GM12891 (cell line): Measurements from ENCODE around the gene HTD2.

Experiments used
- DNase-seq: peaks from one replicate; pipeline ENCODE4 v3.0.0; 2011; ENCODE audit warnings: low spot score; ENCODE audit not compliant: insufficient read length
- FAIRE-seq: peaks from 2 replicates; lab custom pipeline; 2011; peaks lifted over from hg19 to GRCh38; lab: Jason Lieb, UNC
- PAX5 ChIP-seq: IDR thresholded peaks from 2 replicates; pipeline ENCODE4 v1.6.1; 2011; ENCODE audit warnings: low read length, moderate library complexity, mild to moderate bottlenecking; ENCODE audit not compliant: insufficient read depth, severe bottlenecking
- POLR2A ChIP-seq: IDR thresholded peaks from 2 replicates; pipeline ENCODE4 v1.6.1; 2011; ENCODE audit warnings: low read depth, low read length, control low read depth
- POLR2AphosphoS5 ChIP-seq: IDR thresholded peaks from 2 replicates; pipeline ENCODE4 v1.6.1; 2011; ENCODE audit warnings: low read depth, low read length, control low read depth
- POU2F2 ChIP-seq: IDR thresholded peaks from 2 replicates; pipeline ENCODE4 v1.6.1; 2011; ENCODE audit warnings: low read depth, mild to moderate bottlenecking, control low read depth, low read length, moderate library complexity
- SPI1 ChIP-seq: IDR thresholded peaks from 2 replicates; pipeline ENCODE4 v1.6.1; 2011; ENCODE audit warnings: low read depth, low read length, control low read depth
- TAF1 ChIP-seq: IDR thresholded peaks from 2 replicates; pipeline ENCODE4 v1.6.1; 2011; ENCODE audit warnings: low read depth, low read length, control low read depth

The HTD2 gene

GRCh38 chr3:58322793-58323192 lies 16.5 kb downstream of the HTD2 start:
- TF ChIP-seq POLR2AphosphoS5: no peak
- no peak for TF ChIP-seq SPI1
- TF ChIP-seq POLR2A: no peak
- TF ChIP-seq PAX5: no peak
- no peak for TF ChIP-seq TAF1
- no peak for TF ChIP-seq POU2F2
- FAIRE-seq: no peak
- DNase-seq: no peak

GRCh38 chr3:58323529-58324390 lies 17.4 kb downstream of the HTD2 start:
- no peak for TF ChIP-seq SPI1
- no peak for TF ChIP-seq PAX5
- TF ChIP-seq POU2F2: no peak
- TF ChIP-seq TAF1: no peak
- no peak for TF ChIP-seq POLR2AphosphoS5
- TF ChIP-seq POLR2A: no peak
- DNase-seq: no peak
- FAIRE-seq: peak; percentile 48

- FAIRE-seq: no peak
- TF ChIP-seq PAX5 (no peak), TAF1 (no peak), SPI1 (no peak), POLR2AphosphoS5 (no peak), POU2F2 (no peak), POLR2A (no peak)
- DNase-seq: no peak
Measured at GRCh38 chr3:58324391-58325390, 18.4 kb downstream of the HTD2 start.

GRCh38 chr3:58325525-58325992 lies 19.2 kb downstream of the HTD2 start:
- DNase-seq: no peak

GRCh38 chr3:58326267-58326900 lies 20.1 kb downstream of the HTD2 start:
- DNase-seq (no peak), FAIRE-seq (no peak)
- no peak for TF ChIP-seq POLR2AphosphoS5
- TF ChIP-seq POLR2A: no peak
- TF ChIP-seq TAF1: no peak
- no peak for TF ChIP-seq PAX5
- no peak for TF ChIP-seq POU2F2
- no peak for TF ChIP-seq SPI1

More at GRCh38 chr3:58325525-58325992, 19.2 kb downstream of the HTD2 start:
- no peak for TF ChIP-seq TAF1
- TF ChIP-seq SPI1: no peak
- no peak for TF ChIP-seq POLR2A
- no peak for TF ChIP-seq PAX5
- TF ChIP-seq POLR2AphosphoS5: no peak
- TF ChIP-seq POU2F2: no peak
- FAIRE-seq: peak; percentile 26

- FAIRE-seq: no peak
- DNase-seq: no peak
- TF ChIP-seq TAF1: no peak
Measured at GRCh38 chr3:58329150-58329921, 23.0 kb downstream of the HTD2 start.

- no peak for FAIRE-seq
- TF ChIP-seq POLR2AphosphoS5: no peak
- no peak for TF ChIP-seq POU2F2
- TF ChIP-seq TAF1: no peak
- no peak for TF ChIP-seq SPI1
- TF ChIP-seq PAX5: no peak
- no peak for TF ChIP-seq POLR2A
Measured at GRCh38 chr3:58329922-58330413, 23.6 kb downstream of the HTD2 start.

GRCh38 chr3:58331593-58332152 lies 25.4 kb downstream of the HTD2 start:
- DNase-seq (no peak), FAIRE-seq (no peak)
- no peak for TF ChIP-seq POLR2A
- no peak for TF ChIP-seq POU2F2
- no peak for TF ChIP-seq POLR2AphosphoS5
- no peak for TF ChIP-seq SPI1
- TF ChIP-seq PAX5: no peak
- TF ChIP-seq TAF1: no peak

More at GRCh38 chr3:58329922-58330413, 23.6 kb downstream of the HTD2 start:
- DNase-seq: no peak
